ENCODE measurements around the gene IL2RG.

DNA sequence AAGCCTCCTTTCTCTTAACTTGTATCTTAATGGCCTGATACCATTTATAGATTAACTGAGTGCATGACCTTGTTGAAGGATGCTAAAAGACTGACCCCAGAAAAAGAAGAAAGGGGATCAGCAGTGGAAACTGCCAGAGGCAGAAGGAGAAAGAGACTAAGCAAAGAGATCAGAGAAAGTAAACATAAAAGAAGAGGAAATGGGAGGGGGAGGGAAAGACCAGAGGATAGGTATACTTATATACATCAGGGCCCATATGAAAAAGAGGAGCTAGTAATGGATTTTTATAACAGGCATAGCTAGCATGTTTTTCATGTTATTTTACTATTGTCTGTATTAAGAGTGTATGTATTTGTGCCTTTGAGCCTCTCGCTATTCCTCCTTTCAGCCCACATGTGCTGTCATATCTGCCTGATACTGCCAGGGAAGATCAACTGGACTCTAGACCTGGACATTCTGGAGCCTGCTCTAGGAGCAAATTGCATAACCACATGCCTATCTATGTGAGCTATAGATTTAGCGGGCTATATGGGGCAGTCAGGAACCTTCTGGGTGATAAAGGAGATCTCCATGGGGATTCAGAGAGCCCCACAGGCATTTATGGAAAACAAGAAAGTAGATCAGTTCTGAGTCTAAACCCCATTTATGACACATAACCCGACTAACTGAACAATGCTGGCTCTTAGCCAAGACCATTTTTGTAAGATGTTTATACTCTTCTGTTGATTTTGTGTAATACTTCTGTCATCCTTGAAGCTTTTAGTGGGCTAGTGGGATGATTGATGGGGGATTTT lies 29.9 kb downstream of the IL2RG start:
- peak; percentile 42 for TF ChIP-seq SP1 (IDR thresholded peaks at IDR 0.05)
- no peak for TF ChIP-seq TAF1 (conservative IDR thresholded peaks at IDR 0.05)
- TF ChIP-seq, protein P1, sequence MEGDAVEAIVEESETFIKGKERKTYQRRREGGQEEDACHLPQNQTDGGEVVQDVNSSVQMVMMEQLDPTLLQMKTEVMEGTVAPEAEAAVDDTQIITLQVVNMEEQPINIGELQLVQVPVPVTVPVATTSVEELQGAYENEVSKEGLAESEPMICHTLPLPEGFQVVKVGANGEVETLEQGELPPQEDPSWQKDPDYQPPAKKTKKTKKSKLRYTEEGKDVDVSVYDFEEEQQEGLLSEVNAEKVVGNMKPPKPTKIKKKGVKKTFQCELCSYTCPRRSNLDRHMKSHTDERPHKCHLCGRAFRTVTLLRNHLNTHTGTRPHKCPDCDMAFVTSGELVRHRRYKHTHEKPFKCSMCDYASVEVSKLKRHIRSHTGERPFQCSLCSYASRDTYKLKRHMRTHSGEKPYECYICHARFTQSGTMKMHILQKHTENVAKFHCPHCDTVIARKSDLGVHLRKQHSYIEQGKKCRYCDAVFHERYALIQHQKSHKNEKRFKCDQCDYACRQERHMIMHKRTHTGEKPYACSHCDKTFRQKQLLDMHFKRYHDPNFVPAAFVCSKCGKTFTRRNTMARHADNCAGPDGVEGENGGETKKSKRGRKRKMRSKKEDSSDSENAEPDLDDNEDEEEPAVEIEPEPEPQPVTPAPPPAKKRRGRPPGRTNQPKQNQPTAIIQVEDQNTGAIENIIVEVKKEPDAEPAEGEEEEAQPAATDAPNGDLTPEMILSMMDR (IDR thresholded peaks at IDR 0.05; ENCODE audit: low read depth, low read length, missing input control), result no peak
- no peak for TF ChIP-seq YY1 (IDR thresholded peaks at IDR 0.05)
- no peak for TF ChIP-seq MAX (IDR thresholded peaks at IDR 0.05)
- TF ChIP-seq JUND (IDR thresholded peaks at IDR 0.05), result no peak
- TF ChIP-seq, protein P2, sequence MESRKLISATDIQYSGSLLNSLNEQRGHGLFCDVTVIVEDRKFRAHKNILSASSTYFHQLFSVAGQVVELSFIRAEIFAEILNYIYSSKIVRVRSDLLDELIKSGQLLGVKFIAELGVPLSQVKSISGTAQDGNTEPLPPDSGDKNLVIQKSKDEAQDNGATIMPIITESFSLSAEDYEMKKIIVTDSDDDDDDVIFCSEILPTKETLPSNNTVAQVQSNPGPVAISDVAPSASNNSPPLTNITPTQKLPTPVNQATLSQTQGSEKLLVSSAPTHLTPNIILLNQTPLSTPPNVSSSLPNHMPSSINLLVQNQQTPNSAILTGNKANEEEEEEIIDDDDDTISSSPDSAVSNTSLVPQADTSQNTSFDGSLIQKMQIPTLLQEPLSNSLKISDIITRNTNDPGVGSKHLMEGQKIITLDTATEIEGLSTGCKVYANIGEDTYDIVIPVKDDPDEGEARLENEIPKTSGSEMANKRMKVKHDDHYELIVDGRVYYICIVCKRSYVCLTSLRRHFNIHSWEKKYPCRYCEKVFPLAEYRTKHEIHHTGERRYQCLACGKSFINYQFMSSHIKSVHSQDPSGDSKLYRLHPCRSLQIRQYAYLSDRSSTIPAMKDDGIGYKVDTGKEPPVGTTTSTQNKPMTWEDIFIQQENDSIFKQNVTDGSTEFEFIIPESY (IDR thresholded peaks at IDR 0.05), result no peak
- no peak for TF ChIP-seq RAD21 (IDR thresholded peaks at IDR 0.05)
- TF ChIP-seq NR2F2 (IDR thresholded peaks at IDR 0.05), result no peak
- TF ChIP-seq, protein P3, sequence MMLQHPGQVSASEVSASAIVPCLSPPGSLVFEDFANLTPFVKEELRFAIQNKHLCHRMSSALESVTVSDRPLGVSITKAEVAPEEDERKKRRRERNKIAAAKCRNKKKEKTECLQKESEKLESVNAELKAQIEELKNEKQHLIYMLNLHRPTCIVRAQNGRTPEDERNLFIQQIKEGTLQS (IDR thresholded peaks at IDR 0.05), result no peak
- TF ChIP-seq GABPA (IDR thresholded peaks at IDR 0.05 in 1 of 2, conservative IDR thresholded peaks at IDR 0.05 in 1 of 2), result no peak
- peak; percentile 25 for TF ChIP-seq HNF4G (IDR thresholded peaks at IDR 0.05)
- TF ChIP-seq EGR1 (IDR thresholded peaks at IDR 0.05; ENCODE audit: low read depth in 2 of 2), result no peak
- TF ChIP-seq, protein P4, sequence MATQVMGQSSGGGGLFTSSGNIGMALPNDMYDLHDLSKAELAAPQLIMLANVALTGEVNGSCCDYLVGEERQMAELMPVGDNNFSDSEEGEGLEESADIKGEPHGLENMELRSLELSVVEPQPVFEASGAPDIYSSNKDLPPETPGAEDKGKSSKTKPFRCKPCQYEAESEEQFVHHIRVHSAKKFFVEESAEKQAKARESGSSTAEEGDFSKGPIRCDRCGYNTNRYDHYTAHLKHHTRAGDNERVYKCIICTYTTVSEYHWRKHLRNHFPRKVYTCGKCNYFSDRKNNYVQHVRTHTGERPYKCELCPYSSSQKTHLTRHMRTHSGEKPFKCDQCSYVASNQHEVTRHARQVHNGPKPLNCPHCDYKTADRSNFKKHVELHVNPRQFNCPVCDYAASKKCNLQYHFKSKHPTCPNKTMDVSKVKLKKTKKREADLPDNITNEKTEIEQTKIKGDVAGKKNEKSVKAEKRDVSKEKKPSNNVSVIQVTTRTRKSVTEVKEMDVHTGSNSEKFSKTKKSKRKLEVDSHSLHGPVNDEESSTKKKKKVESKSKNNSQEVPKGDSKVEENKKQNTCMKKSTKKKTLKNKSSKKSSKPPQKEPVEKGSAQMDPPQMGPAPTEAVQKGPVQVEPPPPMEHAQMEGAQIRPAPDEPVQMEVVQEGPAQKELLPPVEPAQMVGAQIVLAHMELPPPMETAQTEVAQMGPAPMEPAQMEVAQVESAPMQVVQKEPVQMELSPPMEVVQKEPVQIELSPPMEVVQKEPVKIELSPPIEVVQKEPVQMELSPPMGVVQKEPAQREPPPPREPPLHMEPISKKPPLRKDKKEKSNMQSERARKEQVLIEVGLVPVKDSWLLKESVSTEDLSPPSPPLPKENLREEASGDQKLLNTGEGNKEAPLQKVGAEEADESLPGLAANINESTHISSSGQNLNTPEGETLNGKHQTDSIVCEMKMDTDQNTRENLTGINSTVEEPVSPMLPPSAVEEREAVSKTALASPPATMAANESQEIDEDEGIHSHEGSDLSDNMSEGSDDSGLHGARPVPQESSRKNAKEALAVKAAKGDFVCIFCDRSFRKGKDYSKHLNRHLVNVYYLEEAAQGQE (IDR thresholded peaks at IDR 0.05), result no peak

Data from liver (tissue), 3 donors.